AG10803 (cell line): ENCODE results near the gene DNAH12.

Experiments used
- DNase-seq: peaks from one replicate; pipeline ENCODE4 v3.0.0; 2010; ENCODE audit warnings: low read depth
- H3K4me3 ChIP-seq: 2 replicates; pipeline ENCODE4 v1.5.1; 2011; ENCODE audit warnings: mild to moderate bottlenecking, low read length, control low read depth
- CTCF ChIP-seq: conservative IDR thresholded peaks from 2 replicates; pipeline ENCODE4 v1.5.1; 2011; ENCODE audit warnings: mild to moderate bottlenecking, low read length, control low read depth, inconsistent platforms

Gene DNAH12

GRCh38 chr3:57261929-57262328, 282.2 kb downstream of the DNAH12 start:
- no peak for DNase-seq
- H3K4me3 ChIP-seq = no peak overlapping the region
- no peak for TF ChIP-seq CTCF

GRCh38 chr3:57261119-57261518, 283.0 kb downstream of the DNAH12 start:
- TF ChIP-seq CTCF = no peak
- no peak overlapping the region for H3K4me3 ChIP-seq
- DNase-seq = no peak

GRCh38 chr3:57257678-57258077, 286.5 kb downstream of the DNAH12 start:
- no peak for DNase-seq
- TF ChIP-seq CTCF = no peak

GRCh38 chr3:57256844-57257243, 287.3 kb downstream of the DNAH12 start:
- H3K4me3 ChIP-seq = no peak overlapping the region
- no peak for DNase-seq
- TF ChIP-seq CTCF = no peak

More at GRCh38 chr3:57257678-57258077, 286.5 kb downstream of the DNAH12 start:
- H3K4me3 ChIP-seq = no peak overlapping the region

GRCh38 chr3:57252404-57252803, 291.7 kb downstream of the DNAH12 start:
- TF ChIP-seq CTCF = no peak
- DNase-seq = no peak

GRCh38 chr3:57244946-57245345, 299.2 kb downstream of the DNAH12 start:
- TF ChIP-seq CTCF = no peak
- no peak overlapping the region for H3K4me3 ChIP-seq
- no peak for DNase-seq

More at GRCh38 chr3:57252404-57252803, 291.7 kb downstream of the DNAH12 start:
- no peak overlapping the region for H3K4me3 ChIP-seq
